Prostate gland (tissue), 2 donors: ENCODE data around the gene SEMA3A. TPM values are rescaled to one million over a fixed set of nuclear protein-coding genes. Genes with fewer than 3 reads are reported as not detected.
"Not testable (repeated sequence)": the region's sequence is repeated elsewhere in the genome, so short reads cannot be mapped to it uniquely, and the experiment has no call there.

Experiments used
- DNase-seq: peaks from one replicate; pipeline ENCODE4 v3.0.0-alpha.2; 2019; ENCODE audit warnings: low spot score
- H3K27ac ChIP-seq, 2 donors: fragments of 200-600 bp; sonication (generic); 2 replicates each; pipeline ENCODE4 v1.5.1; 2017 to 2019
- H3K27me3 ChIP-seq: fragments of 200-600 bp; sonication (generic); replicated peaks from 2 replicates; pipeline ENCODE4 v1.5.1; 2019; ENCODE audit not compliant: insufficient read depth
- H3K36me3 ChIP-seq, 2 donors: fragments of 200-600 bp; sonication (generic); 1 replicate in 1 of 2; 2 replicates in 1 of 2; pipeline versions ENCODE4 v1.5.1 to v1.8.1; 2017 to 2019
- H3K4me1 ChIP-seq: fragments of 200-600 bp; sonication (generic); replicated peaks from 2 replicates; pipeline ENCODE4 v1.5.1; 2019
- H3K4me3 ChIP-seq, 2 donors: fragments of 200-600 bp; sonication (generic); 2 replicates each; pipeline ENCODE4 v1.5.1; 2017 to 2019
- H3K9me3 ChIP-seq: fragments of 200-600 bp; sonication (generic); 2 replicates; pipeline ENCODE4 v1.5.1; 2017
- POLR2A ChIP-seq: fragments of 450-650 bp; IDR thresholded peaks from one replicate; pipeline ENCODE4 v1.6.1; 2016; ENCODE audit warnings: antibody characterized with exemption, mild to moderate bottlenecking
- POLR2AphosphoS5 ChIP-seq: sonication (generic); formaldehyde crosslinking; IDR thresholded peaks from one replicate; pipeline ENCODE4 v1.6.1; 2017; ENCODE audit warnings: antibody characterized with exemption
- WGBS: methylation state at CpG from one replicate; pipeline ENCODE4 v1.1.5; 2018; 5-methylcytosine and 5-hydroxymethylcytosine counted together
- intact Hi-C: fragments of 100-400 bp; cut with DNase I; formaldehyde crosslinking; loops from one replicate; pipeline ENCODE4 v1.14.2; 2022
- total RNA-seq, 2 donors: library from RNA; depleted of rRNA; stranded (reverse); fragments of >200 nt; gene quantifications; one replicate each; pipeline ENCODE4 v1.1.0, GENCODE V29; 2016
- TF ChIP-seq, protein P1 (sequence below), 4 experiments: fragments of 200-600 bp in 2 of 4; fragments of 450-650 bp in 2 of 4; sonication (generic) in 2 of 4; IDR thresholded peaks; 1 replicate in 3 of 4; 2 replicates in 1 of 4; pipeline ENCODE4 v1.5.1; 2016 to 2019; ENCODE audit warnings: antibody characterized with exemption in 4 of 4, mild to moderate bottlenecking in 2 of 4, moderate library complexity in 2 of 4

The SEMA3A gene
- total RNA-seq, 2 donors from 2014 or later: 1.6 to 1.9 TPM

- WGBS: 30% methylated on average over 1 of the region's 1 CpG
- H3K36me3 ChIP-seq: no peaks in the 10 kb centered on the region
- H3K27me3 ChIP-seq: no peaks in the 10 kb centered on the region
- H3K9me3 ChIP-seq: no peaks in the 10 kb centered on the region
- H3K4me3 ChIP-seq: no peak overlapping the region
- no peak for DNase-seq
- intact Hi-C loops: no loop called here
- H3K27ac ChIP-seq: no peak overlapping the region
- TF ChIP-seq, protein P1, sequence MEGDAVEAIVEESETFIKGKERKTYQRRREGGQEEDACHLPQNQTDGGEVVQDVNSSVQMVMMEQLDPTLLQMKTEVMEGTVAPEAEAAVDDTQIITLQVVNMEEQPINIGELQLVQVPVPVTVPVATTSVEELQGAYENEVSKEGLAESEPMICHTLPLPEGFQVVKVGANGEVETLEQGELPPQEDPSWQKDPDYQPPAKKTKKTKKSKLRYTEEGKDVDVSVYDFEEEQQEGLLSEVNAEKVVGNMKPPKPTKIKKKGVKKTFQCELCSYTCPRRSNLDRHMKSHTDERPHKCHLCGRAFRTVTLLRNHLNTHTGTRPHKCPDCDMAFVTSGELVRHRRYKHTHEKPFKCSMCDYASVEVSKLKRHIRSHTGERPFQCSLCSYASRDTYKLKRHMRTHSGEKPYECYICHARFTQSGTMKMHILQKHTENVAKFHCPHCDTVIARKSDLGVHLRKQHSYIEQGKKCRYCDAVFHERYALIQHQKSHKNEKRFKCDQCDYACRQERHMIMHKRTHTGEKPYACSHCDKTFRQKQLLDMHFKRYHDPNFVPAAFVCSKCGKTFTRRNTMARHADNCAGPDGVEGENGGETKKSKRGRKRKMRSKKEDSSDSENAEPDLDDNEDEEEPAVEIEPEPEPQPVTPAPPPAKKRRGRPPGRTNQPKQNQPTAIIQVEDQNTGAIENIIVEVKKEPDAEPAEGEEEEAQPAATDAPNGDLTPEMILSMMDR (IDR thresholded peaks at IDR 0.05): no peak
- no peaks in the 10 kb centered on the region for H3K4me1 ChIP-seq
Observed at GRCh38 chr7:84161398-84161797, 33.2 kb downstream of the SEMA3A start.

GRCh38 chr7:84159435-84159834 is 35.2 kb downstream of the SEMA3A start:
- H3K9me3 ChIP-seq: no peaks in the 10 kb centered on the region
- H3K27me3 ChIP-seq: no peaks in the 10 kb centered on the region
- no peak for TF ChIP-seq POLR2AphosphoS5
- TF ChIP-seq, protein P1 (IDR thresholded peaks at IDR 0.05): no peak
- TF ChIP-seq POLR2A: no peak
- intact Hi-C loops: no loop called here
- H3K4me1 ChIP-seq: no peaks in the 10 kb centered on the region
- no peak overlapping the region for H3K27ac ChIP-seq
- no peak overlapping the region for H3K4me3 ChIP-seq
- no peaks in the 10 kb centered on the region for H3K36me3 ChIP-seq
- no peak for DNase-seq

DNA sequence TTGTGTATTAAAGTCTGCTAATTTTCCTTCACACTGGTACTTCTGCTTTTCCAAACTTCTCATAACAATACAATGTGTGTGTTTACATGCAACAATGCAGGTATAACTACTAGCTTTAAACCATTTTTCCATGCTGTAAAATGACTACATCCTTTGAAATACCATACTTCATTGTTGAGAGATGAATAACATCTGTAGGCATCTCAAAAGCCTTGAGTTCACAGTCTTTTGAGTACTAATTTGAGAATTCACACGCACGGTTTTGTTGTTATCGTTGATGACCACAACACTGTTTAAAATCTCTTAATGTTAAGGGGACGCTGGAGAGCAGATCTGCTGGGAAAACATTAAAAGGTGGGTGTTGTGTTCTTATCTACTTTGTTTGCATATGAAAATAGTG is 37.4 kb downstream of the SEMA3A start:
- intact Hi-C loops: no loop called here
- H3K4me1 ChIP-seq: no peaks in the 10 kb centered on the region
- 95% methylated on average over 4 of the region's 4 CpGs for WGBS
- no peak overlapping the region for H3K27ac ChIP-seq
- H3K4me3 ChIP-seq: no peak overlapping the region
- H3K36me3 ChIP-seq: no peaks in the 10 kb centered on the region
- H3K9me3 ChIP-seq: no peaks in the 10 kb centered on the region
- H3K27me3 ChIP-seq: no peaks in the 10 kb centered on the region
- TF ChIP-seq, protein P1 (IDR thresholded peaks at IDR 0.05): no peak
- TF ChIP-seq POLR2AphosphoS5 (no peak), POLR2A (no peak)
- DNase-seq: no peak

GRCh38 chr7:84154991-84155781 is 39.4 kb downstream of the SEMA3A start:
- intact Hi-C loops: no loop called here
- Histone ChIP-seq H3K4me3 (no peak overlapping the region), H3K9me3 (no peaks in the 10 kb centered on the region), H3K27ac (no peak overlapping the region), H3K36me3 (no peaks in the 10 kb centered on the region), H3K27me3 (no peaks in the 10 kb centered on the region), H3K4me1 (no peaks in the 10 kb centered on the region)
- WGBS: 64% methylated on average over 6 of the region's 6 CpGs
- TF ChIP-seq POLR2AphosphoS5: no peak
- no peak for DNase-seq

GRCh38 chr7:84152995-84153394 is 41.6 kb downstream of the SEMA3A start:
- H3K27me3 ChIP-seq: no peaks in the 10 kb centered on the region

DNA sequence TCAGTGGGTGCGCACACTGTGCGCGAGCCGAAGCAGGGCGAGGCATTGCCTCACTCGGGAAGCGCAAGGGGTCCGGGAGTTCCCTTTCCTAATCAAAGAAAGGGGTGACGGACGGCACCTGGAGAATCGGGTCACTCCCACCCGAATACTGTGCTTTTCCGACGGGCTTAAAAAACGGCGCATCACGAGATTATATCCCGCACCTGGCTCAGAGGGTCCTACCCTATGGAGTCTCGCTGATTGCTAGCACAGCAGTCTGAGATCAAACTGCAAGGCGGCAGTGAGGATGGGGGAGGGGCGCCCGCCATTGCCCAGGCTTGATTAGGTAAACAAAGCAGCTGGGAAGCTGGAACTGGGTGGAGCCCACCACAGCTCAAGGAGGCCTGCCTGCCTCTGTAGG is 44.2 kb downstream of the SEMA3A start:
- H3K4me1 ChIP-seq, H3K27me3 ChIP-seq, H3K36me3 ChIP-seq, H3K27ac ChIP-seq, intact Hi-C loops, DNase-seq, H3K9me3 ChIP-seq, H3K4me3 ChIP-seq: not testable (repeated sequence)
- 95% methylated on average over 22 of the region's 22 CpGs for whole genome bisulfite sequencing

More at GRCh38 chr7:84152995-84153394, 41.6 kb downstream of the SEMA3A start:
- H3K4me3 ChIP-seq: no peak overlapping the region
- no peaks in the 10 kb centered on the region for H3K36me3 ChIP-seq
- H3K4me1 ChIP-seq: no peaks in the 10 kb centered on the region
- no peaks in the 10 kb centered on the region for H3K9me3 ChIP-seq
- no peak for DNase-seq
- intact Hi-C loops: no loop called here
- no peak overlapping the region for H3K27ac ChIP-seq
- TF ChIP-seq, protein P1 (IDR thresholded peaks at IDR 0.05): no peak
- TF ChIP-seq POLR2A (no peak), POLR2AphosphoS5 (no peak)
